Body of pancreas (tissue), 4 donors: Measurements from ENCODE around the gene ZNF277.

Experiments
- POLR2A ChIP-seq, 3 donors: fragments of 450-650 bp; IDR thresholded peaks; one replicate each; pipeline ENCODE4 v1.6.1; 2016; ENCODE audit warnings: antibody characterized with exemption in 3 of 3, mild to moderate bottlenecking in 2 of 3
- TF ChIP-seq, protein P1 (sequence below), 7 experiments: fragments of 450-650 bp in 4 of 7; fragments of 200-600 bp in 3 of 7; sonication (generic) in 3 of 7; IDR thresholded peaks; one replicate each; pipeline ENCODE4 v1.5.1; 2016 to 2019; ENCODE audit warnings: antibody characterized with exemption in 7 of 7

DNA sequence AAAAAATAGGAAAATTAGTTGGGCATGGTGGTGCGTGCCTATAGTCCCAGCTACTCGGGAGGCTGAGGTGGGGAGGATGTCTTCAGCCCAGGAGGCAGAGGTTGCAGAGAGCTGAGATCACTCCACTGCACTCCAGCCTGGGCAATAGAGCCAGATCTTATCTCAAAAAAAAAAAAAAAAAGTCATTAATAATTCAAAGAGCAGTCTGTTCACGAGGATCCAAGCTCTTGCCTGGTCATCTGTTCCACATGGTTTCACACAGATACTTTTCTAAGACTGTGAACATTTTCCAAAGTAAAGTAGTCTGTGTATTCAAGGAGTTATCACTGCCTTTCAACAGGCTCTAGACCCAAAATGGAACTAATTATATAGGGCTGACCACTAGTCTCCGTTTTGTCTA is 86.9 kb downstream of the ZNF277 start:
- no peak for TF ChIP-seq POLR2A (IDR thresholded peaks at IDR 0.05)
- TF ChIP-seq, protein P1, sequence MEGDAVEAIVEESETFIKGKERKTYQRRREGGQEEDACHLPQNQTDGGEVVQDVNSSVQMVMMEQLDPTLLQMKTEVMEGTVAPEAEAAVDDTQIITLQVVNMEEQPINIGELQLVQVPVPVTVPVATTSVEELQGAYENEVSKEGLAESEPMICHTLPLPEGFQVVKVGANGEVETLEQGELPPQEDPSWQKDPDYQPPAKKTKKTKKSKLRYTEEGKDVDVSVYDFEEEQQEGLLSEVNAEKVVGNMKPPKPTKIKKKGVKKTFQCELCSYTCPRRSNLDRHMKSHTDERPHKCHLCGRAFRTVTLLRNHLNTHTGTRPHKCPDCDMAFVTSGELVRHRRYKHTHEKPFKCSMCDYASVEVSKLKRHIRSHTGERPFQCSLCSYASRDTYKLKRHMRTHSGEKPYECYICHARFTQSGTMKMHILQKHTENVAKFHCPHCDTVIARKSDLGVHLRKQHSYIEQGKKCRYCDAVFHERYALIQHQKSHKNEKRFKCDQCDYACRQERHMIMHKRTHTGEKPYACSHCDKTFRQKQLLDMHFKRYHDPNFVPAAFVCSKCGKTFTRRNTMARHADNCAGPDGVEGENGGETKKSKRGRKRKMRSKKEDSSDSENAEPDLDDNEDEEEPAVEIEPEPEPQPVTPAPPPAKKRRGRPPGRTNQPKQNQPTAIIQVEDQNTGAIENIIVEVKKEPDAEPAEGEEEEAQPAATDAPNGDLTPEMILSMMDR (IDR thresholded peaks at IDR 0.05) = no peak
